H9 (cell line): ENCODE results near the gene COL4A6. TPM values are rescaled to one million over a fixed set of nuclear protein-coding genes. Genes with fewer than 3 reads are reported as not detected.

ENCODE experiments used
- DNase-seq: peaks from one replicate; pipeline ENCODE4 v3.0.0-alpha.2; 2017
- H2AFZ ChIP-seq: one replicate; pipeline ENCODE4 v1.6.1; 2013; ENCODE audit warnings: mild to moderate bottlenecking, low read length, control low read depth, moderate library complexity
- H2AK5ac ChIP-seq: 2 replicates; pipeline ENCODE4 v1.6.1; 2013; ENCODE audit warnings: low read length, control low read depth, mixed read lengths; ENCODE audit not compliant: insufficient read length
- H2BK120ac ChIP-seq: one replicate; pipeline ENCODE4 v1.6.1; 2013; ENCODE audit warnings: low read depth, mild to moderate bottlenecking, low read length, control low read depth, inconsistent platforms; ENCODE audit not compliant: poor library complexity, severe bottlenecking
- H2BK12ac ChIP-seq: 2 replicates; pipeline ENCODE4 v1.6.1; 2013; ENCODE audit warnings: low read length, control low read depth, mixed read lengths, low read depth; ENCODE audit not compliant: insufficient read length
- H2BK15ac ChIP-seq: 2 replicates; pipeline ENCODE4 v1.6.1; 2013; ENCODE audit warnings: low read depth, low read length, control low read depth
- H2BK20ac ChIP-seq: one replicate; pipeline ENCODE4 v1.6.1; 2013; ENCODE audit warnings: low read depth, mild to moderate bottlenecking, low read length, control low read depth, inconsistent platforms; ENCODE audit not compliant: poor library complexity, severe bottlenecking
- H2BK5ac ChIP-seq: 2 replicates; pipeline ENCODE4 v1.6.1; 2013; ENCODE audit warnings: low read length, control low read depth, mixed read lengths; ENCODE audit not compliant: insufficient read length
- H3K14ac ChIP-seq: 2 replicates; pipeline ENCODE4 v1.6.1; 2013; ENCODE audit warnings: low read length, control low read depth; ENCODE audit not compliant: insufficient read depth
- H3K18ac ChIP-seq: 2 replicates; pipeline ENCODE4 v1.6.1; 2013; ENCODE audit warnings: low read depth, mild to moderate bottlenecking, mixed read lengths, low read length, control low read depth; ENCODE audit not compliant: insufficient read length
- H3K23ac ChIP-seq: 2 replicates; pipeline ENCODE4 v1.6.1; 2013; ENCODE audit warnings: low read length, control low read depth, mixed read lengths, low read depth; ENCODE audit not compliant: insufficient read length
- H3K23me2 ChIP-seq: 2 replicates; pipeline ENCODE4 v1.6.1; 2013; ENCODE audit warnings: low read depth, mild to moderate bottlenecking, mixed read lengths, low read length, control low read depth; ENCODE audit not compliant: insufficient read length, poor library complexity, severe bottlenecking
- H3K27ac ChIP-seq: 2 replicates; pipeline ENCODE4 v1.5.1; 2013; ENCODE audit warnings: low read length, control low read depth, mixed read lengths, low read depth; ENCODE audit not compliant: insufficient read length
- H3K27me3 ChIP-seq: 2 replicates; pipeline ENCODE4 v1.6.1; 2013; ENCODE audit warnings: low read length, control low read depth, inconsistent platforms; ENCODE audit not compliant: insufficient read depth
- H3K4ac ChIP-seq: 2 replicates; pipeline ENCODE4 v1.6.1; 2013; ENCODE audit warnings: low read depth, mild to moderate bottlenecking, control low read depth, inconsistent platforms, low read length, moderate library complexity
- H3K4me1 ChIP-seq: 2 replicates; pipeline ENCODE4 v1.6.1; 2013; ENCODE audit warnings: low read length, control low read depth, inconsistent platforms; ENCODE audit not compliant: insufficient read depth
- H3K4me2 ChIP-seq: 2 replicates; pipeline ENCODE4 v1.6.1; 2013; ENCODE audit warnings: low read length, control low read depth, mixed read lengths; ENCODE audit not compliant: insufficient read length, insufficient read depth
- H3K56ac ChIP-seq: 2 replicates; pipeline ENCODE4 v1.6.1; 2013; ENCODE audit warnings: low read depth, mild to moderate bottlenecking, mixed read lengths, low read length, control low read depth; ENCODE audit not compliant: insufficient read length
- H3K79me1 ChIP-seq: 2 replicates; pipeline ENCODE4 v1.6.1; 2013; ENCODE audit warnings: low read depth, mild to moderate bottlenecking, moderate library complexity, low read length, control low read depth, inconsistent platforms; ENCODE audit not compliant: insufficient read depth, poor library complexity, severe bottlenecking
- H3K79me2 ChIP-seq: 2 replicates; pipeline ENCODE4 v1.6.1; 2013; ENCODE audit warnings: low read length, control low read depth, inconsistent platforms; ENCODE audit not compliant: insufficient read depth
- H3K9ac ChIP-seq: 2 replicates; pipeline ENCODE4 v1.6.1; 2013; ENCODE audit warnings: low read length, control low read depth, mixed read lengths; ENCODE audit not compliant: insufficient read length; ENCODE audit errors: extremely low read depth
- H3K9me3 ChIP-seq: one replicate; pipeline ENCODE4 v1.6.1; 2013; ENCODE audit warnings: low read depth, low read length, inconsistent platforms; ENCODE audit not compliant: control insufficient read depth
- H3T11ph ChIP-seq: one replicate; pipeline ENCODE4 v1.6.1; 2013; ENCODE audit warnings: mild to moderate bottlenecking, low read length, control low read depth, inconsistent platforms
- H4K20me1 ChIP-seq: one replicate; pipeline ENCODE4 v1.6.1; 2013; ENCODE audit not compliant: control insufficient read depth, insufficient read length, insufficient read depth
- H4K5ac ChIP-seq: 2 replicates; pipeline ENCODE4 v1.6.1; 2013; ENCODE audit warnings: low read depth, mild to moderate bottlenecking, mixed read lengths, low read length, control low read depth; ENCODE audit not compliant: insufficient read length
- H4K8ac ChIP-seq: replicated peaks from 2 replicates; pipeline ENCODE4 v1.6.1; 2013; ENCODE audit warnings: low read length, control low read depth, mixed read lengths, low read depth; ENCODE audit not compliant: insufficient read length
- H4K91ac ChIP-seq: 2 replicates; pipeline ENCODE4 v1.6.1; 2013; ENCODE audit warnings: low read depth, mild to moderate bottlenecking, moderate library complexity, mixed read lengths, low read length, control low read depth; ENCODE audit not compliant: insufficient read length
- H3K27ac Mint-ChIP-seq, 3 experiments: 2 replicates in 2 of 3; 3 replicates in 1 of 3; pipeline ENCODE4 v1.8.0; 2020 to 2021; ENCODE audit warnings: mixed read lengths in 3 of 3, mild to moderate bottlenecking in 1 of 3, moderate library complexity in 1 of 3
- H3K27me3 Mint-ChIP-seq: 2 replicates; pipeline ENCODE4 v1.8.0; 2021; ENCODE audit warnings: low read depth, mild to moderate bottlenecking, moderate library complexity, mixed read lengths
- H3K36me3 Mint-ChIP-seq, 3 experiments: 2 replicates in 2 of 3; 3 replicates in 1 of 3; pipeline ENCODE4 v1.8.0; 2020 to 2021; ENCODE audit warnings: low read depth in 3 of 3, mixed read lengths in 3 of 3; ENCODE audit not compliant: insufficient read depth in 1 of 3
- H3K4me1 Mint-ChIP-seq, 2 experiments: 2 replicates each; pipeline ENCODE4 v1.8.0; 2020; ENCODE audit warnings: mixed read lengths in 2 of 2
- H3K4me3 Mint-ChIP-seq, 2 experiments: 2 replicates in 1 of 2; 3 replicates in 1 of 2; pipeline ENCODE4 v1.8.0; 2020 to 2021; ENCODE audit warnings: mild to moderate bottlenecking in 2 of 2, mixed read lengths in 2 of 2, moderate library complexity in 1 of 2
- H3K9me3 Mint-ChIP-seq, 2 experiments: 2 replicates in 1 of 2; 3 replicates in 1 of 2; pipeline ENCODE4 v1.8.0; 2020; ENCODE audit warnings: mild to moderate bottlenecking in 2 of 2, mixed read lengths in 2 of 2, moderate library complexity in 1 of 2
- total RNA-seq: library from RNA; stranded (reverse); gene quantifications from 2 replicates; pipeline ENCODE4 v1.2.1, GENCODE V29; 2021
- TF ChIP-seq, protein P1 (sequence below): fragments of 200-600 bp; sonication (generic); conservative IDR thresholded peaks from 3 replicates; pipeline ENCODE4 v1.8.0; 2021; ENCODE audit warnings: antibody characterized with exemption, mild to moderate bottlenecking

The COL4A6 gene
- total RNA-seq, 1 experiment from 2014 or later: 16.7 TPM

DNA sequence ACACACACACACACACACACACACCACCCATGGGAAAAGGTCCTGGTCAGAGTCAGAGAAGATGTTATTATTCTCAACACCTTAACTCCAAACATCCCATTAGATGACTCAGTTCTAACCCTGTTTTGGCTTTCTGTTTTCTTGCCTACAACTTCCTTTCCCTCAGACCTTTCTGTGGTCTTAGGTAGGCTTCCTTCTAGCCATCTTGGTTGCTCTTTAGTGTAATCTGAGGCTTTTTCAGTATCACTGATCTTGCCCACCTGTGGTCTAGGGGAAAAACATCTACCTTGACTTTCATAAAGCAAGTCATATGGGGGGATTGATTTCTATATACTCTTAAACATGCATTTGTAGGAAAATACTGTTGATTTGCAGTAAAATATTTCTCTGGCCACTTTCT, 289.7 kb downstream of the COL4A6 start:
- Histone ChIP-seq H3K9ac (no peak overlapping the region), H2BK15ac (no peak overlapping the region), H3K56ac (no peak overlapping the region), H2BK120ac (no peak overlapping the region), H4K20me1 (no peaks in the 10 kb centered on the region), H3K27me3 (no peaks in the 10 kb centered on the region), H3T11ph (no peak overlapping the region), H2BK12ac (no peak overlapping the region), H3K4me2 (no peak overlapping the region), H4K5ac (no peak overlapping the region), H3K18ac (no peak overlapping the region), H3K4ac (no peak overlapping the region), H3K27ac (no peak overlapping the region), H3K4me1 (no peaks in the 10 kb centered on the region), H4K91ac (no peak overlapping the region), H3K23ac (no peak overlapping the region), H3K23me2 (no peaks in the 10 kb centered on the region), H2AK5ac (no peak overlapping the region), H2BK20ac (no peak overlapping the region), H4K8ac (no peak overlapping the region), H2AFZ (no peak overlapping the region), H3K14ac (no peak overlapping the region), H2BK5ac (no peak overlapping the region), H3K79me1 (no peaks in the 10 kb centered on the region), H3K79me2 (no peaks in the 10 kb centered on the region), H3K9me3 (no peaks in the 10 kb centered on the region)
- no peak for DNase-seq
- Mint-ChIP-seq H3K27ac (no peak overlapping the region), H3K27me3 (no peaks in the 10 kb centered on the region), H3K9me3 (no peaks in the 10 kb centered on the region; a peak in 1 of 5 replicates), H3K36me3 (no peaks in the 10 kb centered on the region; a peak in 1 of 7 replicates), H3K4me1 (no peaks in the 10 kb centered on the region; a peak in 1 of 4 replicates), H3K4me3 (no peak overlapping the region)
- TF ChIP-seq, protein P1, sequence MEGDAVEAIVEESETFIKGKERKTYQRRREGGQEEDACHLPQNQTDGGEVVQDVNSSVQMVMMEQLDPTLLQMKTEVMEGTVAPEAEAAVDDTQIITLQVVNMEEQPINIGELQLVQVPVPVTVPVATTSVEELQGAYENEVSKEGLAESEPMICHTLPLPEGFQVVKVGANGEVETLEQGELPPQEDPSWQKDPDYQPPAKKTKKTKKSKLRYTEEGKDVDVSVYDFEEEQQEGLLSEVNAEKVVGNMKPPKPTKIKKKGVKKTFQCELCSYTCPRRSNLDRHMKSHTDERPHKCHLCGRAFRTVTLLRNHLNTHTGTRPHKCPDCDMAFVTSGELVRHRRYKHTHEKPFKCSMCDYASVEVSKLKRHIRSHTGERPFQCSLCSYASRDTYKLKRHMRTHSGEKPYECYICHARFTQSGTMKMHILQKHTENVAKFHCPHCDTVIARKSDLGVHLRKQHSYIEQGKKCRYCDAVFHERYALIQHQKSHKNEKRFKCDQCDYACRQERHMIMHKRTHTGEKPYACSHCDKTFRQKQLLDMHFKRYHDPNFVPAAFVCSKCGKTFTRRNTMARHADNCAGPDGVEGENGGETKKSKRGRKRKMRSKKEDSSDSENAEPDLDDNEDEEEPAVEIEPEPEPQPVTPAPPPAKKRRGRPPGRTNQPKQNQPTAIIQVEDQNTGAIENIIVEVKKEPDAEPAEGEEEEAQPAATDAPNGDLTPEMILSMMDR: no peak
